GM12875 (cell line): Measurements from ENCODE around the gene DPH2.

Source experiments
- H3K4me3 ChIP-seq: one replicate; pipeline ENCODE4 v1.5.1; 2011; ENCODE audit warnings: low read depth, low read length, control low read depth
- TF ChIP-seq, protein P1 (sequence below): IDR thresholded peaks from 2 replicates; pipeline ENCODE4 v1.5.1; 2011; ENCODE audit warnings: low read depth, mild to moderate bottlenecking, control low read depth, inconsistent platforms, low read length, moderate library complexity, borderline replicate concordance; ENCODE audit not compliant: insufficient read depth

The DPH2 gene

DNA sequence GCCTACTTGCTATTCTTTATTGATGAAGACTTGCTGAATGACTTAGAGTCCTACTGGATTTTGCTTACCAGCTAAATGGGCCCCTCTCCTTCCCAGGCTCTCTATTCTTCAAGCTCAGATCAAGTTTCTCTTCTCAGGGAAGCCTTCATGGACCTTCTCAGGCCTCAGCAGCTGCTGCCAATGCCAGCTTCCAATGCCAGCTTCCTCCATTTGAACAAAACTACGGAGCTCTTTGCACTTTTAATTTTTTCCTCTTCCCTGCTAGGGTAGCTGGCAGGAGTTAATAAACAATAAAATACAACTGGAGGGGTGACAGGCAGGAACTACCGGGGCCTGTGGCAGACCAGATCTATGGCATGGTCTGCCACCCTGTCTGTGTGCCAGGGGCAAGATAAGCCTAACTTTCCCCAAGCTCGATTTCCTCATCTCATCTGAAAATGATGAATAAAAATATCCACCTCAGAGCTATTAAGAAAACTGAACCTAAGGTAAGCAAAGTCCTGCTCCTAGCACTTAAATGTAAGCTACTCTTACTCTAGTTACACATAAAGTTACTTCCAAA, 24.1 kb upstream of the DPH2 start:
- peak overlapping the region; percentile 95 for H3K4me3 ChIP-seq
- TF ChIP-seq, protein P1, sequence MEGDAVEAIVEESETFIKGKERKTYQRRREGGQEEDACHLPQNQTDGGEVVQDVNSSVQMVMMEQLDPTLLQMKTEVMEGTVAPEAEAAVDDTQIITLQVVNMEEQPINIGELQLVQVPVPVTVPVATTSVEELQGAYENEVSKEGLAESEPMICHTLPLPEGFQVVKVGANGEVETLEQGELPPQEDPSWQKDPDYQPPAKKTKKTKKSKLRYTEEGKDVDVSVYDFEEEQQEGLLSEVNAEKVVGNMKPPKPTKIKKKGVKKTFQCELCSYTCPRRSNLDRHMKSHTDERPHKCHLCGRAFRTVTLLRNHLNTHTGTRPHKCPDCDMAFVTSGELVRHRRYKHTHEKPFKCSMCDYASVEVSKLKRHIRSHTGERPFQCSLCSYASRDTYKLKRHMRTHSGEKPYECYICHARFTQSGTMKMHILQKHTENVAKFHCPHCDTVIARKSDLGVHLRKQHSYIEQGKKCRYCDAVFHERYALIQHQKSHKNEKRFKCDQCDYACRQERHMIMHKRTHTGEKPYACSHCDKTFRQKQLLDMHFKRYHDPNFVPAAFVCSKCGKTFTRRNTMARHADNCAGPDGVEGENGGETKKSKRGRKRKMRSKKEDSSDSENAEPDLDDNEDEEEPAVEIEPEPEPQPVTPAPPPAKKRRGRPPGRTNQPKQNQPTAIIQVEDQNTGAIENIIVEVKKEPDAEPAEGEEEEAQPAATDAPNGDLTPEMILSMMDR = no peak

DNA sequence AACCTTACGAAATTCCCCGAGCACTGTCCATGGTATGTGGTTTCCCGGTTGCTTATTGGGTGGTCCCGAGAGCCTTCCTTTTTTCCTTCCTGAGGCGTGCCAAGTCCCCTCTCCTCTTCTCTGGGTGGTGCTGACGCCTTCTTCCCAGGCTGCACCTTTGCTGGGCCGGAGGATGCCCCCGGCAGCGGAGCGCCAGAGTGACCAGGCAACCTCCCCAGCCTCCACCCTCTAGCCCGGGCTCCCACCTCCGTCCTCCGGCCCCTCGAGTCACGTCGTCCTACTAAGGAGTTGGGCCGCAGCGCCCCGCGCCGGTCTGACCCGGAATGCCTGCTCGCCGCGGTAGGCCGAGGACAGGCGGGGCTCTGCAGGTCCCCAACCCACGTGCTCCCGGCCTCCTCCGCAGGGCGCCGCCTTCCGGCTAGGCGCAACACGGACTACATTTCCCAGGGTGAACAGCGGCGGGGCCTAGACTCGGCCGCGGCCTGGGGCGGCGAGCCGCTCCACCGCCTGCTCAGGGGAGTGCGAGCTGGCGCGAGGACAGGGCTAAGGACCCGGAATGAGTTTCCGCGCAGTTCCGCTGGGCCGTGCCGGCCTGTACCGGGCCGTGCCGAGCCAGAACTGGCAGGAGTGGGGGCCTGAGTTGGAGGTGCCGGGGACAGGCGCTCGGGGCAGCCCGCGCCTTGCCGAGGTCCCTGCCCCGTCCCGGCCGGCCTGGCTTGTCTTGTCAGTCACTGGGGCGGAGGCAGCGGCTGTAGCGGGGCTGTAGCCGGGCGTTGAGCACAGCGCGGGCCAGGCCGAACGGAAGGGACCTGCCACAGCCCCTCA, 23.4 kb upstream of the DPH2 start, which contains the start of gene IPO13:
IPO13 (plus strand) TSS at position 715 of the 825 bp plus-strand sequence. CDS start 651 bp downstream, outside the sequence.
- TF ChIP-seq, protein P1 = peak; percentile 86
- H3K4me3 ChIP-seq = peak within 1 kb of the TSS; percentile 95

DNA sequence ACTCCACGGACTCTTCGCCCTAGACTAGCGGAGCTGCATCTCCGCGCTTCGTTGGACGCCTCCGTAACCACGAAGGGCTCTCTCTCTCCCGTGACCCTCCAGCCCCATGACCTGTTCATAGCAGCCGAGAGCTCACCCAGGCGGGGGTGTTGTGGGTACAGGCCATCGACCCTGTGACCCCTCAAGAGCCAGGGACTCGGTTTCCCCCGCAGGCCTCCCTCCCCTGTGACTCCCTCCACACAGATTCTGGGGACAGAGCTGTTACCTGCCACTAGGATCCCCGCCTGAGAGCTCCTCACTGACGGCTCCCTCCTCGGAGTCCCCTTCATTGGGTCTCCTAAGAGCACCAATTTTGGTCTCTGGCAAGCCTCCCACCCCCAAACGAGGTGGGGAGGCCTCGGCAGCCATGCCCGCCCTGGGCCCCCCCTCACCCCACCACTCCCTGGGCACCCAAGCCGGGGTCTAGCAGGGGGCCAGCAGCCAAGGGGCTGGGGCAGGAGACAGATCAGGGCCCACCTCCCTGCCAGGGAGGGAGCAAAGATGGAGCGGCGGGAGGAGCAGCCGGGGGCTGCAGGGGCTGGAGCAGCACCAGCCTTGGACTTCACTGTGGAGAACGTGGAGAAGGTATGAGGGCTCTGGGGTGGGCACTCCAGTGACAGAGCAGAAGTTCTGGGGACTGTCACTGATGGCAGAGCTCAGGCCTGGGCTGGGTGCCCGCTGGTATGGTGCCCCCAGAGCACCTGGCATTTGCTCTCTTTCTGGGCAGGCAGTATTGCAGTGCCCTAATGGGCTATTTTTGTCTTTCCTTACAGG, 22.5 kb upstream of the DPH2 start:
- TF ChIP-seq, protein P1 = no peak

DNA sequence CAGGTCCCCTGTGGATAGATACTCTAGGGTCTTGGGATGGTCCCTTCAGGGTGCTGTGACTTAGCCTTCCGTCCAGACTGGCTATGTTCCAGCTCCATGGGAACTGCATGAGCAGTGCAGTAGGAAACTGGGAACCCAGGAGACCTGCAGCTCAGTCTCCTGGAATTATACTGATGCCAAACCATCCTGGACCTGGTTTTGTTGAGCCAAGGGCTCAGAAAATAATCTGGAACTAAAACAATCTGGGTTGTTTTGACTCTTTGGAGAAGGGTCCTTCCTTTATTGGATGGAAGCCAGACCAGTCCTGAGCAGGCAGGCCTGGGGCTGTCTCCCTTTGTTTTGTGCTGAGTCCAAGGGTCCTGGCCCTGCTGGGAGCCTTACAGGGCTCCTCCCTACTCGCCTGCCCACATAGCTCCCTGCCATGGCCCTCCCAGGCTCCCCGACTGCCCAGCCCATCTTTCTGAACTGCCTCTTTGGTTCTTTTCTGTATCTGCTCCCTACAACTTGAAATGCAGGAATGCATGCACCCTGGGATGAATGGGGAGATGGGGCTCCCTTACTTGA, 21.9 kb upstream of the DPH2 start:
- peak overlapping the region; percentile 95 for H3K4me3 ChIP-seq
- TF ChIP-seq, protein P1 = no peak

More for the DNA sequence above, 22.5 kb upstream of the DPH2 start:
- peak overlapping the region; percentile 95 for H3K4me3 ChIP-seq

DNA sequence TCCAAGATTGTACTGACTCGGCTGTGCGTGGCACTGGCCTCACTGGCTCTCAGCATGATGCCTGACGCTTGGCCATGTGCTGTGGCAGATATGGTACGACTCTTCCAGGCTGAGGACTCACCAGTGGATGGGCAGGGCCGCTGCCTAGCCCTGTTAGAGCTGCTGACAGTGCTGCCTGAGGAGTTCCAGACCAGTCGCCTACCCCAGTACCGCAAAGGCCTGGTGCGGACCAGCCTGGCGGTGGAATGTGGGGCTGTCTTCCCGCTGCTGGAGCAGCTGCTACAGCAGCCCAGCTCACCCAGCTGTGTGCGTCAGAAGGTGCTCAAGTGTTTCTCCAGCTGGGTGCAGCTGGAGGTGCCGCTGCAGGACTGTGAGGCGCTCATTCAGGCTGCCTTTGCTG, 20.1 kb upstream of the DPH2 start:
- TF ChIP-seq, protein P1 = no peak
- H3K4me3 ChIP-seq = no peak overlapping the region

DNA sequence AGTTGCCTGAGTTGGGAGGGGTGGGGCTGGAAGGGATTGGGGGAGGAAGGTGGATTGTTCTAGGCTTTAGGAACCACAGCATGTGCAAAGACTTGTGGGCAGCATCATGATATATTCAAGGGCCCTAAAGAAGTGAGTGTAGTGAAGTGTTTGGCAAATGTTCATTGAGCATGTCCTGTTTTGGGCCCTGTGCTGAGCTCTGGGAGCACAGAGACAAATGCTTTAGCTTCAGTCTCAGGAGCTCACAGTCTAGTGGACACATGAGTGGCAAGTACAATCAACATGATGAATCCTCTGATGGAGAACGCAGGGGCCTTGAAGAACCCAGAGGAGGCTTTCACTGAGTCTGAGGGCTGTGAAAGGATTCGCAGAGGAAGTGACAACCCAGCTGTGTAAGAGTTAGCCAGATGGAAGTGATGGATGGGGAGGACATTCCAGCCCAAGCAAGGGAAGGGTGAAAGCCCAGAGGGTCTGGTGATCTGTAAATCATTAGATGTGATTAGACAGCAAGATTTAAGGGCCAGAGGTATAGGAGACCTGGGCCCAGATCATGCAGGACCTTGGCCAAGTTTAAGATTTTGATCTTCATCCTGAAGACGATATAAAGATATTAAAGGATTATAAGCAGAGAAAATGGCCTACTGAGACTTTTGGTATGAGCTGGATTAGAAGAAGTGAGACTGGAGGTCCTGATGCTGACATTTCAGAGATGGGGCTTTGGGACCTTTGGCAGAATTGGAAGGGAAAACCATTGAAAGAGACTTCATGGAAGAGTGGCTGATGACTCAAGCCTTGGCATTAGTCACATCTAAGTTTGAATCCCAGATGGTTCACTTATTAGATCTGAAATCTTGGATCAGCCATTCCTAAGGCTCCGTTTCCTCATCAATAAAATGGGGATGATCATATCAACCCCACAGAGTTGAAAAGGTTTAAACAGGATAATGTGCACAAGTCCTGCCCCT, 18.5 kb upstream of the DPH2 start:
- TF ChIP-seq, protein P1 = no peak

More for the DNA sequence above, 18.5 kb upstream of the DPH2 start:
- H3K4me3 ChIP-seq = no peak overlapping the region
